Adrenal gland (tissue), 12 donors: ENCODE data around the gene CA5B. TPM values are rescaled to one million over a fixed set of nuclear protein-coding genes. Genes with fewer than 3 reads are reported as not detected.

Source experiments
- DNase-seq, 7 donors: peaks; one replicate each; pipeline ENCODE4 v3.0.0-alpha.2; 2019 to 2020
- H3K27ac ChIP-seq, 5 donors: fragments of 200-600 bp; sonication (generic) in 4 of 5; 1 replicate in 3 of 5; 2 replicates in 2 of 5; pipeline versions ENCODE4 v1.5.1 to v1.8.0; 2016 to 2020; ENCODE audit warnings: mild to moderate bottlenecking in 1 of 5
- H3K27me3 ChIP-seq: fragments of 200-600 bp; 2 replicates; pipeline ENCODE4 v1.8.0; 2021
- H3K36me3 ChIP-seq, 2 donors: fragments of 200-600 bp; replicated peaks in 1 of 2; 1 replicate in 1 of 2; 2 replicates in 1 of 2; pipeline versions ENCODE4 v1.5.1 to v1.8.0; 2018 to 2022
- H3K4me1 ChIP-seq, 2 donors: fragments of 200-600 bp; replicated peaks in 1 of 2; 1 replicate in 1 of 2; 2 replicates in 1 of 2; pipeline versions ENCODE4 v1.5.1 to v1.8.0; 2018 to 2021
- H3K4me3 ChIP-seq, 4 donors: fragments of 200-600 bp; sonication (generic) in 3 of 4; one replicate each; pipeline ENCODE4 v1.5.1; 2016 to 2018
- H3K9me3 ChIP-seq, 3 donors: fragments of 200-600 bp; sonication (generic) in 1 of 3; replicated peaks in 1 of 3; 1 replicate in 2 of 3; 2 replicates in 1 of 3; pipeline versions ENCODE4 v1.5.1 to v1.8.0; 2016 to 2021
- POLR2A ChIP-seq, 2 donors: fragments of 450-650 bp; IDR thresholded peaks; one replicate each; pipeline ENCODE4 v1.6.1; 2017; ENCODE audit warnings: antibody characterized with exemption in 2 of 2, mild to moderate bottlenecking in 2 of 2, moderate library complexity in 1 of 2
- WGBS, 4 donors: extraction: QIAGEN DNeasy Blood & Tissue Kit in 2 of 4; methylation state at CpG; one replicate each; pipeline versions ENCODE4 v1.1.5 to v1.1.7; 2013 to 2017; 5-methylcytosine and 5-hydroxymethylcytosine counted together
- intact Hi-C, 2 donors: fragments of 100-400 bp; cut with DNase I; formaldehyde crosslinking; loops; one replicate each; pipeline versions ENCODE4 v1.14.1 to v1.15.0; 2022 to 2023
- polyA plus RNA-seq, 3 donors: library from polyadenylated mRNA; stranded (reverse); fragments of 200-250 nt in 2 of 3; fragments of 350-450 nt in 1 of 3; fragmentation: Illumina TruSeq in 1 of 3; extraction: RNeasy Lipid Tissue Mini Kit (QIAGEN cat#74804) in 1 of 3; gene quantifications; one replicate each; pipeline ENCODE4 v1.2.3, GENCODE V29; 2013 to 2014
- total RNA-seq, 9 donors: library from RNA; depleted of rRNA in 4 of 9; stranded (reverse); fragments of >200 nt in 4 of 9; fragments of 120-200 nt in 1 of 9; fragmentation: NEBNext Ultra II Directional in 1 of 9; extraction: Animal tissue kit (Norgen Biotek cat#: 25700) in 1 of 9; gene quantifications; one replicate each; pipeline versions ENCODE4 v1.1.0 to v1.2.4, GENCODE V29; 2013 to 2023
- TF ChIP-seq, protein P1 (sequence below), 6 experiments: fragments of 450-650 bp in 4 of 6; fragments of 200-600 bp in 2 of 6; sonication (generic) in 1 of 6; IDR thresholded peaks; 1 replicate in 5 of 6; 2 replicates in 1 of 6; pipeline versions ENCODE4 v1.5.1 to v1.8.0; 2016 to 2021; ENCODE audit warnings: antibody characterized with exemption in 6 of 6, mild to moderate bottlenecking in 2 of 6, moderate library complexity in 1 of 6
- donor health status: healthy with polysubstance abuse.
- donor health status: Bipolar disorder and iron deficiency.
- donor health status: DM: yes; HTN: yes; CAD: no.
- donor health status: DM: no; HTN: no; CAD: no.
- donor health status: DM: no; HTN: no; CAD: no.
- donor health status: DM: yes; HTN: yes; CAD: no.

Gene CA5B
- total and polyA plus RNA-seq, 12 donors, result 2.5 to 21.6 (median 7.8) TPM

DNA sequence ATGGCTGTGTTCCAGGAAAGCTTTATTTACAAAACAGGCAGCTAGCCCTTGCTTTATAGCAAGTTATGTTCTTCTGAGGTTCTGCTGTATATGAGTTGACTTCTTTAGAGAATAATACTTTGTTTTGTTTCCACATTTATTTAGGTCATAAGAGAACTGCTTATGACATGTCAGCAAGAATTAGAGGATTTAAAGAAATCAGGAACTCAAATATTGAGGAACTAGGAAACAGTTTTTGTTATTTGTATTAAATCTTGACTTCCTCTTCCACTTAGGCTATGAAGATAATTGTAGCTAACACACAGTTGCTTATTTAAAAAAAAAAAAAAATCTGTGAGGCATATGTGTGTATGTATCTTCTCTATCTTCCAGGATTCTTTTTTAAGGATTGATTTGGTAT is 66.5 kb downstream of the CA5B start:
- peaks cover 0 to 4% of the 10 kb centered on the region in 2 donors for H3K4me1 ChIP-seq
- no peaks in the 10 kb centered on the region for H3K9me3 ChIP-seq
- intact Hi-C loops, result no loop called here
- peak overlapping the region in 1 of 5 donors; percentile 9 for H3K27ac ChIP-seq
- H3K4me3 ChIP-seq, result no peak overlapping the region
- no peak for TF ChIP-seq POLR2A (IDR thresholded peaks at IDR 0.05)
- TF ChIP-seq, protein P1, sequence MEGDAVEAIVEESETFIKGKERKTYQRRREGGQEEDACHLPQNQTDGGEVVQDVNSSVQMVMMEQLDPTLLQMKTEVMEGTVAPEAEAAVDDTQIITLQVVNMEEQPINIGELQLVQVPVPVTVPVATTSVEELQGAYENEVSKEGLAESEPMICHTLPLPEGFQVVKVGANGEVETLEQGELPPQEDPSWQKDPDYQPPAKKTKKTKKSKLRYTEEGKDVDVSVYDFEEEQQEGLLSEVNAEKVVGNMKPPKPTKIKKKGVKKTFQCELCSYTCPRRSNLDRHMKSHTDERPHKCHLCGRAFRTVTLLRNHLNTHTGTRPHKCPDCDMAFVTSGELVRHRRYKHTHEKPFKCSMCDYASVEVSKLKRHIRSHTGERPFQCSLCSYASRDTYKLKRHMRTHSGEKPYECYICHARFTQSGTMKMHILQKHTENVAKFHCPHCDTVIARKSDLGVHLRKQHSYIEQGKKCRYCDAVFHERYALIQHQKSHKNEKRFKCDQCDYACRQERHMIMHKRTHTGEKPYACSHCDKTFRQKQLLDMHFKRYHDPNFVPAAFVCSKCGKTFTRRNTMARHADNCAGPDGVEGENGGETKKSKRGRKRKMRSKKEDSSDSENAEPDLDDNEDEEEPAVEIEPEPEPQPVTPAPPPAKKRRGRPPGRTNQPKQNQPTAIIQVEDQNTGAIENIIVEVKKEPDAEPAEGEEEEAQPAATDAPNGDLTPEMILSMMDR (IDR thresholded peaks at IDR 0.05), result no peak
- peaks cover 0 to 33% of the 10 kb centered on the region in 2 donors for H3K36me3 ChIP-seq
- no peaks in the 10 kb centered on the region for H3K27me3 ChIP-seq
- DNase-seq, result no peak

DNA sequence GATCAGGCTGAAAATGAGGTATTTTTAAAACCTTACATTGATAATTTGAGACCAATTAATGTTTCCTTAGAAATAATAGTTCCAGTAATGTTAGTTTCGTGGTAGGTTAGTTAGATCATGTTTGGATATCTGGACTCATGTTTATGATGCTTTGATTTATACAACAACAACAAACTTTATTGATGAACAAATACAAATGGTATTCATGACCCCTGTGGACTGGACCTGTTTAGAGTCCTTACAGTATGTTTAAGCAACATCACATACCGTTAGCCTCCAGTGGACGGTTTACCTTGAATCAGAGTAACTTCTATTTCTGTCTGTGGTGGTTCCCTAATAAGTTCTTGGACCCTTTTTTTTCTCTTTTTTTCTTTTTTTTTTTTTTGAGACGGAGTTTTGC is 70.2 kb downstream of the CA5B start:
- DNase-seq, result no peak
- intact Hi-C loops, result no loop called here
- 94 to 99% (median 95%) methylated on average over 4 of the region's 4 CpGs for WGBS, 4 donors
- Histone ChIP-seq H3K27ac (no peak overlapping the region), H3K36me3 (peaks cover 0 to 57% of the 10 kb centered on the region in 2 donors), H3K27me3 (no peaks in the 10 kb centered on the region), H3K9me3 (no peaks in the 10 kb centered on the region), H3K4me1 (peaks cover 0 to 2% of the 10 kb centered on the region in 2 donors), H3K4me3 (no peak overlapping the region)
- TF ChIP-seq, protein P1 (IDR thresholded peaks at IDR 0.05), result no peak
- TF ChIP-seq POLR2A (IDR thresholded peaks at IDR 0.05), result no peak

DNA sequence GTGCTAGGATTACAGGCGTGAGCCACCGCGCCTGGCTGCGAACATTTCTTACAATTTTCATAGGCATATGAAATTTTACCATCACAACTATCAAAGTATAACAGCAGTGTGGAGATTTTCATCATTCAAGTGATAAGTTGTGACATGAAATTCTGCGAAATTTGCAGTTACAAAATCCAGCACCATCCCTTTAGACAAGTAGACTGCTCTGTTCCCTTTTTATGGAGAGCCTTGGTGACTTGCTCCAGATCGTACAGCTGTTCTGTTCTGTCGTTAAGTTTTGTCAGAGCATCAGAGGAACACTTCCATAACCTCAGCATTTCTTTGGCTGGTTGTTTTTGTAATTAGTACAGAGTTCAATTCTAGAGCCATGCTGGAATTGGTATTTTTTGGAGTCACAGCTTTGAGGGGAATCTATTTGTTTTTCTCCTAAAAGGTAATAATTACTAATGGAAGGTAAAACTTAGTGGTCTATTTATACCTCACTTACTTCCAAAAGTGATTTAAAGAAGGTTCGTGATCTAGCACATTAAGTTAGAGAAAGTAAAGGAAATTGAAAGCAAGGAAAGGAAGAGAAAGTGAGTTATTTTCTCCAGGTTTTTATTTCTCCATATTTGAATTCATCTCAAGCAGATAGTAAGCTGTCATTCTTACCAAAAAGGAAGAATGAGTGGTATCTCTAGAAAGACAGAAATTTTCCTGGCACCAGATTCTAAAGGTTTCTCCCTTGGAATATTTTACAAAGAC is 74.3 kb downstream of the CA5B start:
- Histone ChIP-seq H3K4me1 (no peaks in the 10 kb centered on the region), H3K4me3 (no peak overlapping the region), H3K27me3 (no peaks in the 10 kb centered on the region), H3K9me3 (no peaks in the 10 kb centered on the region), H3K27ac (no peak overlapping the region), H3K36me3 (peaks cover 0 to 49% of the 10 kb centered on the region in 2 donors)
- no peak for DNase-seq
- intact Hi-C loops, result no loop called here
- WGBS, 4 donors, result 89 to 96% (median 91%) methylated on average over 8 of the region's 8 CpGs
- no peak for TF ChIP-seq POLR2A (IDR thresholded peaks at IDR 0.05)

DNA sequence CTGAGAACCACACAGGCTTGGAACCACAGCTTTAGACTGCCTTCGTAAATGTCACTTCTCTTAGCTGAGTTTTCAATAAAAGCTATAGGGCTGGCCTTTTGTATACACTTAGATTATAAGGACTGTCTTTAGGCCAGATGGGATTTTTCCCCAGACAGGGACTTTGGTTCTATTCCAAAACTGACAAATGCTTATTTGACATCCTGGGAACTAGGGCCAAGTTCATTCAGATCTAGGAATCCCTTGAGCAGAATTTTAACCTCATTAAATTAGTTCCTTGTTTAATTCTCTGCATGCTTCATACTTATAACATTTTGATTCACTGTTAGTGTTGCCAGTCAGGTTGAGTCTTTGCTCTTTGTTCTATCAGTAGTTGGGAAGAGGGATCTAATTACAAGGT is 75.3 kb downstream of the CA5B start:
- H3K27me3 ChIP-seq, result no peaks in the 10 kb centered on the region
- H3K4me3 ChIP-seq, result no peak overlapping the region
- DNase-seq, result no peak
- TF ChIP-seq, protein P1 (IDR thresholded peaks at IDR 0.05), result no peak
- TF ChIP-seq POLR2A (IDR thresholded peaks at IDR 0.05), result no peak
- intact Hi-C loops, result no loop called here
- H3K27ac ChIP-seq, result no peak overlapping the region
- 88 to 100% (median 96%) methylated on average over 1 of the region's 1 CpG for WGBS, 4 donors
- H3K9me3 ChIP-seq, result no peaks in the 10 kb centered on the region
- H3K36me3 ChIP-seq, result peaks cover 0 to 49% of the 10 kb centered on the region in 2 donors
- H3K4me1 ChIP-seq, result no peaks in the 10 kb centered on the region
